Cerebellar cortex (tissue), 1 donor: ENCODE results near the gene VPS51.
A peak's percentile ranks its signal among the peaks of the same experiment; 100 is the strongest.

ENCODE experiments used
- DNase-seq: peaks from one replicate; pipeline ENCODE4 v3.0.0-alpha.2; 2015; ENCODE audit warnings: low spot score

The VPS51 gene

GRCh38 chr11:65095974-65096806, at the start of gene VPS51:
Gene VPS51, plus strand, starts transcription at chr11:65096214. Its CDS starts 37 bp downstream, at chr11:65096251.
- DNase-seq = peak; percentile 92

GRCh38 chr11:65047581-65048422, 48.2 kb upstream of the VPS51 start:
- no peak for DNase-seq

- no peak for DNase-seq
Measured at GRCh38 chr11:65051398-65051858, 44.6 kb upstream of the VPS51 start.

GRCh38 chr11:65053827-65054508, 42.0 kb upstream of the VPS51 start:
- DNase-seq = no peak

GRCh38 chr11:65055538-65055937, 40.5 kb upstream of the VPS51 start:
- no peak for DNase-seq

GRCh38 chr11:65056999-65057398, 39.0 kb upstream of the VPS51 start:
- DNase-seq = no peak

GRCh38 chr11:65057526-65057925, 38.5 kb upstream of the VPS51 start:
- no peak for DNase-seq

- DNase-seq = no peak
Measured at GRCh38 chr11:65058012-65058411, 38.0 kb upstream of the VPS51 start.

- DNase-seq = no peak
Measured at GRCh38 chr11:65058419-65059054, 37.5 kb upstream of the VPS51 start, which contains the start of gene NAALADL1. Gene NAALADL1, minus strand, starts transcription at chr11:65058553. Its CDS starts 32 bp downstream, at chr11:65058521.

- no peak for DNase-seq
Measured at GRCh38 chr11:65059523-65059922, 36.5 kb upstream of the VPS51 start.

- no peak for DNase-seq
Measured at GRCh38 chr11:65059959-65060824, 35.8 kb upstream of the VPS51 start.

GRCh38 chr11:65060913-65061408, 35.1 kb upstream of the VPS51 start:
- peak; percentile 32 for DNase-seq

GRCh38 chr11:65063532-65063931, 32.5 kb upstream of the VPS51 start:
- no peak for DNase-seq

- DNase-seq = no peak
Measured at GRCh38 chr11:65064847-65065240, 31.2 kb upstream of the VPS51 start.

- no peak for DNase-seq
Measured at GRCh38 chr11:65065851-65066250, 30.2 kb upstream of the VPS51 start.

GRCh38 chr11:65066315-65066714, 29.7 kb upstream of the VPS51 start:
- no peak for DNase-seq

GRCh38 chr11:65066805-65067291, 29.2 kb upstream of the VPS51 start:
- no peak for DNase-seq

- no peak for DNase-seq
Measured at GRCh38 chr11:65067446-65067845, 28.6 kb upstream of the VPS51 start.

- no peak for DNase-seq
Measured at GRCh38 chr11:65069217-65069616, 26.8 kb upstream of the VPS51 start.

- DNase-seq = no peak
Measured at GRCh38 chr11:65071907-65072630, 23.9 kb upstream of the VPS51 start.
